Cerebellar cortex (tissue), 1 donor: ENCODE results near the gene DNAL4.
"Not testable (repeated sequence)": the region's sequence is repeated elsewhere in the genome, so short reads cannot be mapped to it uniquely, and the experiment has no call there.

Source experiments
- DNase-seq: peaks from one replicate; pipeline ENCODE4 v3.0.0-alpha.2; 2015; ENCODE audit warnings: low spot score

Gene DNAL4

DNA sequence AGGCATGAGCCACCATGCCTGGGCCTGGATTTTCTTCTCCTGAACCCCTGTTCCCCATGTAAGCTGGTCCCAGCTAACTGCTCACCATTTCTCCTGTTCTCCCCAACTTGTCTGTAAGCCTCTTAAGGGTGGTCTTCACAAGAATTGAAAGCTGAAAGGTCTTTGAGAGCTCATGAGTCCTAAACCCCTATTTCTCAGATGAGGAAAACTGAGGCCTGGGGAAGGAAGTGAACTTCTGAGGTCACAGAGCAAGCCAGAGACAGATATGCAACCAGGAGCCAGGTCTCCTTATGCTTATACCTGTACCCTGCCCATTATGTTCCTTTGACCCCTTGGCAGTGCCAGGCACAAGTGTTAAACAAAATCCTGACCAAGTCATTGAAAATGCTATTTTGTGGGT lies 33.6 kb upstream of the DNAL4 start:
- no peak for DNase-seq

DNA sequence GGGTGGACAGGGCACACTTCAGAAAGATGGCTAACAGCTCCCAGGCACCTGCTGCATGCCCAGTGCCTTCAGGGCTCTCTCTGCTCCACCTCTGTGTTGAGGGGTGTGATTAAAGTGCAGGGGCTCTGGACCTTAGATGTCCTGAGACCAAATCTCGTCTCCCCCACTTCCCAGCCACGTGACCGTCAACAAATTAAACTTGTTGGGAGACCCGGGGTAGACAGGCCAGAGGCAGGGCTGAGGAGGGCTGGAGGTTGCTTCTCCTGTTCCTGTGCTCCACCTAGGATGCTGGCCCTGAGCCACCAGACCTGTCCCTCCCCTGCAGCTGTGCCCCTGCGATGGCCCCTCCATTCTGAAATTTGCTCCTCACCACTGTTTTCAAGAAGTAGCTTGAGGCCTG lies 32.9 kb upstream of the DNAL4 start:
- no peak for DNase-seq

DNA sequence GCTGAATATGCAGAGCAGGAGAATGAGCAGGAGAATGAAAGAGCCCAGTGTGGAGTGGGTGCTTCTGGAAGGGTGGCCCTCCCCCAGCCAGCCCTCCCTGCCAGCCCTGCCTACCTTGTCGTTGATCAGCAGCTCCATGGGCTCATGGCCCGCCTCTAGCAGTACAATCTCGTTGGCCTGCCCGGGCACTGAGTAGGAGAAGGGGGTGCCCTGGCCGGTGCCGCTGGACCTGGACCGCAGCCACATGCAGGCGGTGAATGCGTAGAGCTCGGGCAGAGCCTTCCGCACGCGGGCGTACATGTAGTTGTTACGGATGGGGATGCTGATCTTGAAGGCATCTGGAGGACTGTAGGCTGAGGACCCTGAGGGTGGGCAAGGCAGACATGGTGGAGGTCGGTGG lies 32.4 kb upstream of the DNAL4 start:
- DNase-seq, result no peak

DNA sequence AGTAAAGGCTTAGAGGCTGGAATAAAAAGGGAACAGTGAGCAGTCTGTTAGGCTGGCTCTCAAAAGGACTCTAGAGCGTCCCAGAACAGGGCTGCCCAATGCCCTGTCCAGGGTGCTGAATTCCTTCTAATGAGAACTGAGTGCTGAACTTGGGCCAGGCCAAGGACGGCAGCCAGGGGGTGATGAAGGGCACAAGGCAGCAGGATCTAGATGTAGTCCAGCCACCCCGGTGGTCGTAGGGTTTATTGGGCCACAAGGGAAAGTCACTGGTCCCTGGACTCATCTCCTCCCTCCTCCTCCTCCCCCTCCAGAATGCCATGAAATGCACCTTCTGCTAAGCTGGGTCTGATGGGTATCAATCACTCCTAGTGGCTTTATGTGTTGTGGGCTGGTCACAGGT lies 30.6 kb upstream of the DNAL4 start:
- DNase-seq, result peak; percentile 58

DNA sequence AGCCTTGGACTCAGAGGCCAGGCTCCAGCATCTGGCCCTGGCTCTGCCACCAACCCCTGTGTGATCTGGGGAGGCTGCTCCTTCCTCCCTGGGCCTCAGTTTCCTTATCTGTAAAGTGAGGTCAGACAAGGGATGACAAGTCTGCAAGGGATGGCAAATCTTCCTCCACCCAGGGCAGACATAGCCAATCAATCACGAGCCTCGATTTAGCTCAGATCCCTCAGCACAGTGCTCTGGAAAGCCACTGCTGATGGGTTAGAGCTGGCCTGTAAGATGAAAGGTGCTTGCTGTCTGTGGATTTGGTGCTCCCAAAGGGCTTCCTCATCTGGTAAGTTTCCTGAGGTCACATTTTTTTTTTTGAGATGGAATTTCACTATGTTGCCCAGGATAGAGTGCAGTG lies 29.7 kb upstream of the DNAL4 start:
- DNase-seq, result no peak

DNA sequence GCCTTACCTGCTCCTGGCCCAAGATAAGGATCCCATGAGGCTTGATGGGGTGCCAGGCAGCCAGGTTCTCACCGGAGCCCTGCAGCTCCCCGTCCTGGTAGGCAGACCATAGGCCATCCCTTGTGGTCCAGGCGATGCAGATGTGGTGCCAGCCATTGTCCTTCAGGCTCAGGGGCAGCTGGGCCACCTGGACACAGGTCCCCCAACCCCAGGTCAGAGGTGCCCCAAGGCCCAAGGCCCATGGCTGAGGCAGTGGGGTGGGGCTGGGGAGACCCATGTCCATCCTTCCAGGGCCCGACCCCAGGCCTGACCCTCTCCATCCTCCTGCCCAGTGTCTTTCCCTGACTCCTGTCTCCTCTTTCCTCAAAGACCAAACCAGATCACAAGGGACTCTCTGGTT lies 29.1 kb upstream of the DNAL4 start:
- DNase-seq, result no peak

DNA sequence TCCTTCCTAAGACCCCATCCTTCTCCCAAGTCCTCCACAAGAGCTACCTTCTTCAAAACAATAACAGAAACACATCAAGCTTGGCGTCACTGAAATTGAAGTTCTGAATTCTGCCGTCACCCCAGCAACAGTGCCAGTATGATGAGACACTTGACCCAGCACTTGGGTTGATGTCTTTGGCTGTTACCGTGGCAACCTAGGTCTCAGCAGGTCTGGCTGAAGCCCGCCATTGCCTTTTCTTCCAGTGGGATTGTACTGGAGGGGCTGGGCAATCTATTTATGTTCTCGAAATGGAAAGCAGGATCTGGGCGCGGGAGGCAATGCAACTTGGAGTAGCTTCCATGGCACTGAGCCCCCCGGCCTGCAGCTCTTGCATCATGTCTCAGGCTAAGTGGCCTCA lies 26.1 kb upstream of the DNAL4 start:
- DNase-seq, result no peak

DNA sequence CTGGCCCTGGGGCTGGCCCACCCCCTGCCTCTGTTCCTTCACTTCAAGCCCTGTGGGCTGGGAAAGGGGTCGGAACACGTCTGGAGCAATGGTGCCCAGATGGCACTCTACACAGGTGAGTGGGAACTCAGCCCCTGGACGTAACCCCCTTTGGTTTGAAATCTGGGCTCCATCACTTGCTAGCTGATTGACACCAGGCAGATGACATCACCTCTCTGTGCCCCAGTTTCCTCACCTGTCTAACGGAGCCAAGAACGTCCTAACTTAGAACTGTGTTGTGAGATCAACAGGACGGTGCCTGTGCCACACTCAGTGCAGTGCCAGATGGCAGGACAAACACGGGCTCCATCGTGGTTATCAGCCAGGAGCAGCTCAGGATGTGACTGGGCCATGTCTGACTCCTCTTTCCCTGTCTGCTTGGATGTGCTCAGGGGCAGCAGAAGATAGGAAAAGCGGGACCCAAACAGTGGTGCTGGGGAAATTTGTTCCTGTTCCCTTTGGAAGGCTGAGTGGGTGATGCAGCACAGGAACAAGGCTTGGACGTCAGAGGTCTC lies 25.5 kb upstream of the DNAL4 start:
- DNase-seq, result peak; percentile 55

DNA sequence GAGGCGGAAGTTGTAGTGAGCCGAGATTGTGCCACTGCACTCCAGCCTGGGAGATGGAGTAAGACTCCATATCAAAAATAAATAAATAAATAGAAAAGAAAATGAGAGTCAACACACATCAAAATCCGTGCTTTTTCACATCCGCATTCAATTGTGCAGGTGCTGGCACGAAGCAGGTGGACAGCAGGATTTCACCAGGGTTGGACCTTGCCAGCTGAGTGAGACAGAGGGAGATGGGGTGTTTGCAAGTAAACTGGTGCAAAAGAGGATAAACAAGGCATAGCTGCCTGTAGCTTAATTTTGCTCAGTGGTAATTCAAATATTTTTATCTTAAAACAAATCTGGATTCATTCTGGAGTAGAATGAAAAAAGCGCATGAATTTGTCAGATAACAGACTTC lies 23.3 kb upstream of the DNAL4 start:
- DNase-seq, result no peak

DNA sequence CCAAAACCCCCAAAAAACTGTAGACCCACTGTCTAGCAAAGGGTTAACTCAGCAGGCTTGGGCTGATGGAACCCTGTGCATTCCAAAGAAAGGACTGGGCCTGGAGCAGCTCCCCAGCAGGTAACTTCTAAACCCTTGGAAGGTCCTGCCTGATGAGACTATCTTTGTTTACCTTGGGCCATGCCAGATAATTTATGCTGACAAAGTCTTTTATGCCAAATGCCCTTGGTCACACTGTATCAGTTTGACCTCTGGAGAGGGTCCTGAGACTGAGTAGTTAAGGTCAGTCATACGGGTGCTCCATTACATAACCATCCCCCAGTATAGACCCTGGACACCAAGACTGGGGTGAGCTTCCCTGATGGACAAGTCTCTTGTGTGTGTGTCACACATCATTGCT lies 21.9 kb upstream of the DNAL4 start:
- DNase-seq, result no peak

DNA sequence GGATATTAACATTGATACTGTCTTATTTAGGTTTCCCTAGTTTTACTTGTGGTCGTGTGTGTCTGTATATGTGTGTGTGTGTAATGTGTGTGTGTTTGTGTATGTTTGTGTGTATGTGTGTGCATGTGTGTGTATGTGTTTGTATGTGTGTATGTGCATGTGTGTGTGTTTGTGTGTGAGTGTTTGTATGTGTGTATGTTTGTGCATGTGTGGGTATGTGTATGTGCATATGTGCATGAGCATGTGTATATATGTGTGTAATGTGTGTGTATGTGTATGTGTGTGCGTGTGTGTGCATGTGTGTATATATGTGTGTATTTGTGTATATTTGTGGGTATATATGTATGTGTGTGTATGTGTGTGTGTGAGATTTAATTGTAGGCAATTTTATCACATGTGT lies 17.3 kb upstream of the DNAL4 start:
- no peak for DNase-seq

DNA sequence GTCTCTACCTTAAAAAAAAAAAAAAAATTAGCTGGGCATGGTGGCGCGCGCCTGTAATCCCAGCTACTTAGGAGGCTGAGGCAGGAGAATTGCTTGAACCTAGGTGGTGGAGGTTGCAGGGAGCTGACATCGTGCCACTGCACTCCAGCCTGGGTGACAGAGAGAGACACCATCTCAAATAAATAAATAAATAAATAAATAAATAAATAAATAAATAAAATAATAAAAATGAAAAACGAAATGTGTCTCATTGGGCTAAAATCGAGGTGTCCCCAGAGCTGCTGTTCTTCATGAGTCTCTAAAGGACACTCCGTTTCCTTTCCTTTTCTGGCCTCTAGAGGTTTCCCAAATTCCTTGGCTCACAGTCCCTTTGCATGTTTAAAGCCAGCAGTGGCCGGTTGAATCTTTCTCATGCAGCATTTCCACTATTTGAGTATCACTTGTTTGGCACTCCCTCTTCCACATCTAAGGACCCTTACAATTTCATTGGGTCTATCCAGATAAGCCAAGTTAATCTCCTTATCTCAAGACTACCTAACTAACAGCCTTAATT lies 11.2 kb upstream of the DNAL4 start:
- not testable (repeated sequence) for DNase-seq

DNA sequence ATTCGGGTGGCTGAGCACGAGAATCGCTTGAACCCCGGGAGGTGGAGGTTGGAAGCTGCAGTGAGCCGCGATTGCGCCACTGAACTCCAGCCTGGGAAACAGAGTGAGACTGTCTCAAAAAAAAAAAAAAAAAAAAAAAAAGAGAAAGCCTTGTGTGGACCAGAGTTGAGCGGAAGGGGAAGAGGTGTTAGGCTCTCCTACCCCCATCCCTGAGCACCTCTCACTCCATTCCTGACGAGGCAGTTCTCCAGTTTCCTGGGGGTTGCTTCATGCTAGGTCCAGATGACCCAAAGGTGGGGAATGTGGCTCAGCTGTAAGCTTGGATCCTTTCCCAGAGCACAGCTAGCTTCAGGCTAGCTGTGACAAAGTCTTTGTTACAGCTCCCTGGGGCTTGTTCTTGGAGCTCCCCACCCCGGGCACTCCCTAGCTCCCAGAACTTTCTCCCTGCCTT lies 8.8 kb upstream of the DNAL4 start:
- no peak for DNase-seq

DNA sequence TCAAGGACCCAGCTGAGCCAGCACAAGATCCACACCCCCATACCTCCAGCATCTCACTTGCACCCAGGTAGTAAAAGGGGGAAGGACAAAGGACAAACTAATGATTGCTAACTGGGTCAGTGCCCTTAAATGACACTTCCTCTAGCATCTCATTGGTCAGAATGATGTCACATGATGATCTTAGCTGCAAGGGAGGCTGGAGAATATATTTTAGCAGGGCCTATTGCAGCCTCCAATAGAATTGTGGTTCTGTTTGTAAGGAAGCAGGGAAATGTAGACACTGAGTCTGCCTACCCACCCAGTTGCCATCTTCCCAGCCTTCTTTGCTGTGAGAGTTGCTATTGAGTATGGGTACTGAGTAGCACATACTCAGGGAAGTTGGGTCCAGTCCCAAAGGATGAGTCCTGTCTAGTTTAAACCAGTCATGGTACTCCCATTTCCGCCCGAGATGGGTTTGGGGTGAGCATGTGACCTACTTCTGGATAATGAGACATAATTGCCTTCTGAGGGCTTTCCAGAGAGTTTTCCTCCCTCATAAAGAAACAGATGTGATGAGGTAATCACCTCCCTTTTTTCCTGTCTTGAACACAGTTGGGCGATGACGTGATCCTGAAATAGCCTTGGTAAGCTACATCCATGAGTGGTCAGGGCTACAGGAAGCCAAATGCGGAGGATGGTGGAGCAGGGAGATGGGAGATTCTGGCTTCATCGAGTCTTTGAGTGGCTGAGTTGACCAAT lies 5.5 kb upstream of the DNAL4 start:
- no peak for DNase-seq

DNA sequence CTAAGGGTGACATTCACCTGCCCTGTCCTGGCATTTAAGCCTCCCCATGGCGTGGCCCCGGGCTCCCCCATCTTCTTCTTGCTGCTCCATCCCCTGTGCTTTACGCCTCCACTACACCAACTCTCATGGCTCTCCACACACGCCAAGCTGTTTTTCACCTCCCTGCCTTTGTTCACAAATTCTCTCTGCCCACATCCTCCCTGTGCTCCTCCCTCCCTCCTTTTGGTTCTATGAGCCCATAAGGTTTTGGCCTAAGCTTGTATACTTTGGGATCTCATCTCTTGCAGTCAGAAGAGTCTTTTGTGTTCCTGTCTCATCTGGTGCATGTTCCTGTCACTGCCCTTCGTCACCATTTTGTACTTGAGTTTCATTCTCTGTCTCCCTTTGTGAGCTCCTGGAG lies 4.6 kb upstream of the DNAL4 start:
- DNase-seq, result no peak

DNA sequence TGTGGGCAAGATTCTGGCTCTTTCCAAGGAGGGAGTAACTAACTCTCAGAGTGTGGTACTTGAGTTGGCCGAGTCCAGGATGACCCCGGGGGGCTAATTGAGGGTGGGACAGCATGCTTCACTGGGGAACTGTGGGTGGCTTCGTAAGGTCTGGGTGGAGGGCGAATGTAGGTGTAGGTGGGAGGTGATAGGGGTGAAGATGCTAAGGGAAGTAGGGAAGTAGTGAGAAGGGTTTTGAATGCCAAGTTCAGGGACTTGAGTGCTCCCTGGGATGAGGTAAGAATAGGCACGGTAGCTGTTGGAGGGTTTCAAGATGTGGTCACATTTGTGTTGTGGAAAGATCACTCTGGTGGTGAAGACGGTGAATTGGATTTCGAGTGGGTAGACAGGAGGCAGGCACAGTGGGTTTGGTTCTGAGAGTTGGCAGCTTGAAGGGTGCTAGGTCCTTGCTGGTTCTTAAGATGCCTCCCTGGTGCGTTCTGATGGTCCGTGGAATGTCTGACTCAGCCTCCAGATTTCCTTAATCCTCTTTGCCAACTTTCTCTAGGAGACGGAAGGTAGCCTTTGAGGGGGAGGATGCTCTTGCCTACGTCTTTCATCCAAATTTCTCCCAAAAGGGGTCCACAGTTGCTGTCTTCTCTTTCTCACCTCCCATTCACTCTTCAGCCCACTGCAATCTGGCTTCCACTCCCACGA lies 2.5 kb upstream of the DNAL4 start:
- no peak for DNase-seq

DNA sequence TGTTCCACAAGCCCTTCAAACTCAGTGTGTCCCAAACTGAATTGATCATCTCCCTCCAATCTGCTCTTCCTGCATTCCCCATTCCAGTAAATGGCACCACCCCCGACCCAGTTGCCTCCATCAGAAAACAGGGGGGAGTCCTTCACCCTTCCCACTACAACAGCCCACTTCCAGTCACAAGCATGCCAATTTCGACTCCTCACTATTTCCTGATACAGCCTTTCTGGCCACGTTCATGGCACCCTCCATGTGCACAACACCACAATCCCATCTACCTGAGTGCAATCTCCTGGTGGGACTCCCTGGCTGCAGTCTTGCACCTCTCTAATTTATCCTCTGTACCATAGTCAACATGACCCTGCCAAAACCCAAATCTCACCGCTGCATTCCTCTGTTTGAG lies 1.6 kb upstream of the DNAL4 start:
- DNase-seq, result no peak

DNA sequence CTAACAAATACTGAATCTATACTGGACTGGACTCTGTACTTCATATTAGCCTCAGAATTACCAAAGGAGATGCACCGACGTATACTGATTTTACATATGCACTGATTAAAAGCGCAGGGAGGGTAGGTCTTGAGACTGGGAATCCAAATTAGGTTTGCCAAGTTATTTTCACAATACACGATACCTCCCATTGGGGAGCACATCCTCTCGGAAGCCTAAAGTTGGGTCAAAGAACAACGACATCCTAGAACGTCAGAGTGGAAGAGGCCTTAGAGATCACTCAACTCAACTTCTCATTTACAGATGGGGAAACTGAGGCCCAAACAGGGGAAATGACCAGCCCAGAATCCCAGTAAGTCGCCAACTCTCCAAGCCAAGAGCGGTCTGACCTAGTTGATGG lies 626 bp downstream of the DNAL4 start:
- DNase-seq, result peak; percentile 27

DNA sequence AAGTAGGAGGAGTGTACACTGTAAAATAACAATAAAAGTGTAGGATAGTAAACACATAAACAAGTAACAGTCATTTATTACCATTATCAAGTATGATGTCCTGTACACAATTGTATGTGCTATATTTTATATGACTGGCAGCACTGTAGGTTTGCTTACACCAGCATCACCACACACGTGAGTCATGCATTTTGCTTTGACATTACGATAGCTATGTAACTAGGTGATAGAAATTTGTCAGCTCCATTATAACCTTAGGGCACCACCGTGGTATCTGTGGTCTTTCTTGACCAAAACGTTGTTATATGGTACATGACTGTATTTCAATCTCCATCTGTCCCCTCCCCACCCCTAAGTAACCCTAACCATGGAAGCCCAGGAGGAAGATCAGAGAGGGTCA lies 1.1 kb downstream of the DNAL4 start:
- no peak for DNase-seq

DNA sequence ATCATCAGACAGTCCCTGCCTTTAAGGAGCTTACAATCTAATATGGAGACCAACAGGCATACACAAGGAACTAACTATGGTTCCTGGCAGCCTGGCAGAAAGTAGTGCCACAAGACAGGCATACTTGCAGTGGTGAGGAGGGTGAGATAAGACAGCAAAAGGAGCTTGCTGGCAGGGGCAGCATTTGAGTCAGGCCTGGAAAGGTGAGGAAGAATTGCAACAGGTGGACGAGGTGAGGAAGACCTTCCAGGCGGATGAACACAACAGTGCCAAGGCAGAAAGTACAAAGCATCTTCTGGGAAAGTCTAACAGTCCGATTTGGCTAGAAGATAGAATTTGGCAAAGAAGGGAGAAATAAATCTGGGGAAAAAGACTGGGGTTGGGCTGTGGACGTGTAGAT lies 4.3 kb downstream of the DNAL4 start:
- no peak for DNase-seq

DNA sequence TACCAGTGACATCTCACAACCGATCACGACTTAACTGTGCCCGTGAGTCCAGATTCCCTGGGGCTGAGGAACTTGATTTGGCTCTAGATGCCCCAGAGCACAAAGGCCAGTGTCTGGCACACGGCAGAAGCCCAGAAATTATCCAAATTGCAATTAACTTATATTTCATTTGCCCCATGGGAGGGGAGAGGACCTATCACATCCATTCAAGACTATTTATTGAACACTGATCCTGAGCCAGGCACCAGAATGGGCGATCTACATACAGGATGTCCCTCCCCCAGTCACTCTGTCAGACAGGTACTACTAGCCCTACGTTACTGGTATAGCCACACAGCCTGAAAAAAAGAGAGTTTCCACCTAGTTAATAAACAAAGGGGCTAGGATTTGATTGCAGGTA lies 5.1 kb downstream of the DNAL4 start:
- no peak for DNase-seq

DNA sequence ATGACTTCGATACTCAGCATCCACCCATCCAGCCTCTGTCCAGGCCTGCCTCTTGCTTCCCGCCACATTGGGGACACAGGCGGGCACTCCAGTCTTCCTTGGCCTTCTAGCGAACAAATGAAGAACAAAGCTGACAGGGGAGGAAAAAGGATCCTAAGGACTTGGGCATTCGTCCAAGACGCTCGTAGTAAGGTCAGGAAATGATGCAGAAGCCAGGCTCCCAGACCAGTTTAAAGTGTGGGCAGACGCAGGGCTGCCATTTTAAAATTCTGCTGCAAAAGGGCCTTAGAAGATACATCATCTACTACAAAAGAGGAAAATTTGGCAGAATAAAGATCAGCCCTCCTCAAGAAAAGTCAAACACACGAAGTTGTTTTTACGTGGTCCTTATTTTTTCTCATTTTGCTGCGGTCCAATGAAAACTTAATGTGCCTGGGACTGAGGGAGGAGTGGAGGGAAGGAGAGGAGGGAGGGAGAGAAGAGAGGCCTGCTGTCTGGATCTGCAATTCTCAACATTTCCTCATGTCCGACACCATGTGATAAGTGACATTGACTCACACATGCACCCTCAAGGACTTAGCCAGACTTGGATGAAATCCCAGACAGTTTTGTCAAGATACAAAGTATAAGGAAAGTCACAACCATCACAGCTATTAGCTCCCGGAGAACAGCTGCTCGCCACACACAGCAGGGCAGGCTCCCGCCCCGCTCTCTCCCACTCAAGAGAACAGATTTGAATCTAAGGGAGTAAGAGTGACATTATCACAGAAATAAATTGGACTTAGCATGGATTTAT lies 5.7 kb downstream of the DNAL4 start:
- no peak for DNase-seq

DNA sequence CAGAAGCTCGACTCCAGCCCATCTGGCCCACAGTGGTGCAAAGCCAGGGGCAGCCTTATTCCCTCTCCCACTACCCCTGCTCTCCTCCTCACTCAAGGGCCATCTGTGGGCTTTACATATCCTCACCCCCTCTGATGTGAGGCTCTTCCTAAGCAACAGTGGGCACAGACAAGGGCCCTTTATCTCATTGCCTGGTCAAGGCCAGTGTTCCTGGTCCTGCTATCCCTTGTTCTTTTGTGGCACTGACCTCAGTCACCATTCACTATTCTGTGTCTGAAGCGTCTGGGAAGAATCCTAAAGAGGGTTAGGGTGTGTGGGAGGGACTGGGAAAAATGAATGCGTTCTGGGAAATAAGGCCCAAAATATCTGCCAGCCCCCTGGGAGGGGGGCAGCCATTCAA lies 7.3 kb downstream of the DNAL4 start:
- DNase-seq, result no peak
